Stimulated activated CD4-positive, alpha-beta T cell treated with anti-CD3 and anti-CD28 coated beads, Interleukin-2, amount 100 ng/mL, for 48 hours (primary cell): ENCODE data around the gene DSCAML1.

Experiments used
- DNase-seq, 2 donors: peaks; one replicate each; pipeline ENCODE4 v3.0.0-alpha.2; 2020

The DSCAML1 gene

DNA sequence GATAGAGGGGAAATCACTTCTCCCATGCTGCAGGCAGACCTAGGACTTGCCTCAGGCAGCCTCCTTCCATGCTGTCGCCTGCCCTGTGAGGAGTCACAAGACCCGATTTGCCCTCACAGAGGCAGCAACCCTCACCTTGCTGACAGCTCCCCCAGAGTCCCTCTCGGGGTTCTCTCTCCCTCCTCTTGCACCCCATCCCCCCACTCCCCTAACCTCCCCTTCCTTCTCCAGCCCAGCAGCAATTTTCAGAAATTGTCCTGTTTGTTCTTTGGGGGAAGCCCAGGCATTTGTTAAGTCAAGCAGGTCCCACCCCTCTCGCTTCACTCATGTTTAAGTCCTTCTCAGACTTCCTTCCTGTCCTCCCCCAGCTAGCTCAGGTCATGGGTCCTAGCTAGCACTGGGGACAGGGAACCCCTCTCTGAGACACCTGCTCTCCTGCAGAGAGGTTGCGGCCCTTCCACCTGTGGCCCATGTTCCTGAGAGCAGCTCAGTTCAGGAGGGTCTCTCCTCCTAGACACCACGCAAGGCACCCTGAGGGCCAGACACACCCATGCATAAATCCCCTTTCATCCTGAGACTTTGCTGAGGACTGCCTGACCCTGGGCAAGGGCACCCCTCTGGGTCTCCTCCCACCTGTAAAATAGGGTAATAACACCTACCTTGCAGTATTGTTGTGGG, 33.8 kb upstream of the DSCAML1 start:
- DNase-seq, result no peak

DNA sequence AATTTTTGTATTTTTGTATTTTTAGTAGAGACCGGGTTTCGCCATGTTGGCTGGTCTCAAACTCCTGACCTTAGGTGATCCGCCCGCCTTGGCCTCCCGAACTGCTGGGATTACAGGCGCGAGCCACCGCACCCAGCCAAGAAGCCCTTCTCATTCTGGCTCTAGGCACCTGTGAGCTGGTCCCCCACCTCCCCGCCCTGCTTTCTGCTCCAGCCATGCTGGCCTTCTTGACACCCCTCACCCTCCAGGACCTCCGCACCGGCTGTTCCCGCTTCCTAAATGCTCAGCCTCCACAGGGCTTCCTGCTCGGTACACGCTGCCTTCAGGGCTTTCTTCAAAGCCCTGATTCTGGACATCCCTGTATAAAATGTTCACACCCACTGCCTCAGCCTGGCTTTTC, 33.1 kb upstream of the DSCAML1 start:
- no peak for DNase-seq

DNA sequence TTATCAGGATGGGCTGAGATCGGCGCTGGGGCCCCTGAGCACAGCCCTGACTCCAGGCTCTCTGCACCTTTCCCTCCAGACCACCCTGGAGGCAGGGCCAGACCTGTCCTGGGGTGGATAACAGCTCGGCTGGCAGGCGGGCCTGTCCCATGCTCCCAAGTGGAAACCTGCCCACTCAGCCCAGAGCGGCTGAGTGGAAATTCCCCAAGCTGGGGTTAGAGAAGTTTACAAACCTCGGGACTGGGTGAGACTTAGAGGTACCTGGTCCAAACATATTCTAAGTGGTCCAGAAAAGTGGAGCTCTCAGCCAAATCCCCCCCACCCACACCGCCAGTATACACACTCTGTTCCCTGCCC, 32.3 kb upstream of the DSCAML1 start:
- DNase-seq, result no peak

DNA sequence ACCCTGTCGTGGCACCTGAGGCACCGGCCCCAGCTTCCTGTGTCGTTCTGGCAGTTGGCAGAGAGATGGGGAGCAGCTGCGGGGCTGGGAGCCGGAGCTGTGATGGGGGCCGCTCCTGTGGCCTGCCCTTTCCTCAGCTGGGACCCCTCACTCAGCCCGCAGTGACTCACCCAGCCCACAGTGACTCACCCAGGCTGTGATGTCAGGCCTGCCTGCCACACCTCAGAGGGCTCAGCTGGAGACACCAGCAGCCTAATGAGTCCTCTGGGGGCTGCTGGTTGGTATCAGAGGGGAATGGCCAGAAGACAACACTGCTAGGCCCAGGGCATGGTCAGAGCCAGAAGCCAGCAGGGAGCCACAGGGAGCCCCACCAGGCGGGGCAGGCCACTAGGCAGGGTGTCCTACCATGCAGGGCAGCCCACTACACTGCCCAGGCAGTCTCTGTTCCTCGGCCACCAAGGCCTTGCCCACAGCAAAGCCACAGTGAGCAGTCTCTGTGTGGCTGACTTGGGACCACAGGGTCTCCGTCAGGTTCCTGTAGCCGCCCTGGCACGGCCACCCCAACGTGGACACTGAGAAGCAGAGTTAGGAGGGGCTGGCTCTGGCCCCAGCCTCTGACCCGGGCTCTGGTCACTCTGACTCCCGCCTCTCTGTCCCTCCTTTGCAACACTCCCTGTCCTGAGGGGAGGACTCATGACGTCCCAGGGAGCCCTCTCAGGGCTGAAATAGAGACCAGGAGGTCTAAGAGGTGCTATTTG, 31.8 kb upstream of the DSCAML1 start:
- peak; percentile 68 to 70 for DNase-seq

DNA sequence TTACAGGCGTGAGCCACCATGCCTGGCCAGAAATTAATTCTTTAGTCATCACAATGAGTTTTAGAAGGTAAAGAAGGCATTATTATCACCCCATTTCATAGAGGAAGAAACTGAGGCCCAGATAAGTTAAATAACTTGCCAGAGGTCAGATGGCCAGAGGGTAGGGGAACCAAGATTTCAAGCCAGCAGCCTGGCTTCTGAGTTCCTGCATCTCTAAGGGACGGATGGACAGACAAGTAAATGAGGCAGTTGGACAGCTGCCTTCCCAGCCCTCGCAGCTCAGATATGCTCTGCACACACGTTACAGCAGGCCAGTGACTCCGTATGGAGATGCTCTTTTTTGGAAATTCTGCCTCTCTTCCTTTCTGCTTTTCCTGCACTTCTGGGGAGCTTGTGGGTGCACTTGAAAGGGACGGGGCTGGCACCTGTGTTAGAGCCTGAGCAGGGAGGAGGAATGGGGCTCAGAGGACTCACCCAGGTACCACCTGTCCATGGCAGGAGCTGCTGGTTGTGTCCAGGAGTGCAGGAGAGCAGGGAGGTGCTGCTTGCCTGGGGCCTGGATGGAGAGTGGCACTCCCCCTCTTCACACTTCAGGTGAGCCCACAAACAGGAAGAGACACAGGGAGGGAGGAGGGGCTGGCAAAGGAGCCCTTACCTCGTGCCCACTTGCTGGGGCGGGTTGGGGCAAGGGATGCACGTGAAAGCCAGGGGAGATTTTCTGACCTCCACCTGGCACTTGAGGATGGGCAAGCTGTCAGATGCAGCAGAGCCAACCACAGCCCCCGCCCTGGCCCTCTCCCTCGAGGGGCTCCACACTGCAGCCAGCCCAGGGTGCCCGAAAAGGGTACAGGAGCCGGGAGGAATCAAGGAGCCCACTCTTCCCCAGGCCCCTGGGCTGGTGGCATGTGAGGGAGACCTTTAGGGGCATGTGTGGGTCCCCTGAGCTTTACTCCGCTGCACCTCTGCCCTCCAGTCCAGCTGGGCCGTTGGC, 30.8 kb upstream of the DSCAML1 start:
- no peak for DNase-seq

DNA sequence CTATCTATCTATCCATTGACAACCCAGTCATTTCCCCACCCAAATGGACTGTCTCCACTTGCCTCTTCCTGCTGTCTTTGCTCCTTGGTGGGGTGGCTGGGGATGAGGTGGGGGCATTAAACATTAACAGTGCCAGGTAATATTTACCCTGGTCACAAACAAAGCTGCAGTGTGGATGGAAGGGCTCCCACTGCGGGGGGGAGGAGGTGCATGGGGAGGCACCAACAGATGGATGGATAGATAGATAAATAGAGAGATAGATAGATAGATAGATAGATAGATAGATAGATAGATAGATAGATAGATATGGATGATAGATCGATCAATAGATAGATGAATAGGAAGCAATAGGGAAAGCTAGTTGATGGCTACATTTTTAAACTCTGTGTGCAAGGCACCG, 29.8 kb upstream of the DSCAML1 start:
- DNase-seq, result no peak

DNA sequence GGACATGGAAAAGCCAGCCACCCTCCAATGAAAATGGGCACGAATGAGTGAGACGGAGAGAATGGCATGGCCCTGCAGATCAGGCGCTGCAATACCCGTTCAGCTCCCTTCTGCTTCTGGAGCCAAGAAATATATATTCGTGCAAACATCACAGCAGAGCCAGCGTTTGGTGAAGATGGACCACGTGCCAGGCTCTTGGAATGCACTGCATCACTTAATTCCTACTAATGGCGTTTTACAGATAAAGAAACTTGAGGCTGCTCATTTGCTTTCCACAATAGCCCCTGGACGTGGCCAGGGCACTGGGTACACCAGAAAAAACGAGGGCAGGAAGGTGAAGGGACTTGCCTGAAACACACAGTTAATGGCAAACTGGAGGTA, 29.2 kb upstream of the DSCAML1 start:
- DNase-seq, result no peak

DNA sequence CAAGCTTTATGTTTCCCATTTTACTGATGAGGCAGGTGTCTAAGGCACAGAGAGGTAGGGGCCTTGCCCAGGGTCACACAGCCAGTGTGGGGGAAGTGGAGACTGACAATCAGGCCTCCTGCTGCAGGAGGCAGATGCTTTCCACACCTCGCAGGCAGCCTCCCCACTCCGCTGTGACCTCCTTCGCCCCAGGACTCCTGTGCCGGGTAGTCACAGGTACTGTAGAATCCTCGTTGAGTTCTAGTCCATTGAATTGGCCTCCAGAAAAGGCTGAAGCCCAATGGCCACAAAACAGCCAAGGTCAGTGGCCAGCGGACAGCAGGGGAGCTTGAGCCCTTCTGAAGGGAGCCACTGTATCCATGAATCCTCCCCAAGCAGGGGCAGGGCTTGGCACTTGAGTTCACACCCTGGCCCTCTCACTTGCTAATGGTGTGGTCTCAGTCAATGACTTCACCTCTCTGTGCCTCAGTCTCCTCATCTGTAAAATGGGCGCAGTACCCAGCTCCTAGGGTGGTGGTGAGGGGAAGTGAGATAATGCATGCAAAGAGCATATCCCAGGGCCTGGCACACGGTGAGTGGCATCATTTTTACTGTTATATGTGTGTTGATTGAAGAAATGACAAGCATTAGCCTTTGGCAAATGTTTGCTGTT, 28.6 kb upstream of the DSCAML1 start:
- DNase-seq, result no peak

DNA sequence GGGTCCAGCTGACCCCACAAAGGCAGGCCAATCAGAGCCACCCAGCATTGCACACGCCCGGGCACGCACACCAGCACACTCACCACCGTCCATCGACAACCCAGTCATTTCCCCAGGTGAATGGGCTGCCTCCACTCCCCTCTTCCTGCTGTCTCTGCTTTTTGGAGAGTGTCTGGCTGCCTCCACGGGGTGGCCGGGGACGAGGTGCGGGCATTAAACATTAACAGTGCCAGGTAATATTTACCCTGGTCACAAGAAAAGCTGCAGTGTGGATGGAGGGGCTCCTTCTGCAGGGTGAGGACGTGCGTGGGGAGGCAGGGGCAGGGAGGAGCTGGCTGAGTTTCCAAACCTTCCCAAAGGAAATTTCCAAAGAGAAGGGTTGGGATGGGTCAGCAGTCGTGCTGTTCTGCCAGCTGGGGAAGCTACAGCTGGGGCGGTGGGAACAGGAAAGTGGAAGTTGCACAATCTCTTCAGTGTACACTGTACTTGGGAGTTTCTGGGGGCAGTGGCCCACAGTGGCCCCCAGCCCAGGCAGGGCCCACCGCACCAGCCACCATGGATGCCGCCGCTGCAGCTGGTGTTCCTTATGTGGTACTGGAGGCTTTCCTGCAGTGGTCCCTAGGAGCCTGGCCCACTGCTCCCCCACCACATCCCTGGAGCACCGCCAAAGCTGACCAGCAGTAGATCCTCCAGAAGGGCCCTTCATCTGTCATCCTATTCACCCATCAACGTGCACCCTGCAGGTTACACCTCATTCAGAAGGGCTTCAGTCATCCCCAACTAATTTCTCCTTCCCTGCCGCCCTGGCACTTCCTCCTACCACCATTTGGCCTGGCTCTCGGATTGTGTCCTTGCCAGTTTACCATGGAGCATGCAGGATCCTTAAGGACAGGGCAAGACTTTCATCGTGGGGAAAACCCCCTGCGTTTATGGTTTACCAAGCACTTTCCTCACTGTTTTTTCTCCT, 27.8 kb upstream of the DSCAML1 start, which contains the start of gene FXYD2:
FXYD2 (minus strand) TSS at position 174 of the 967 bp plus-strand sequence; CDS start at position 108, 66 bp downstream.
- no peak for DNase-seq

DNA sequence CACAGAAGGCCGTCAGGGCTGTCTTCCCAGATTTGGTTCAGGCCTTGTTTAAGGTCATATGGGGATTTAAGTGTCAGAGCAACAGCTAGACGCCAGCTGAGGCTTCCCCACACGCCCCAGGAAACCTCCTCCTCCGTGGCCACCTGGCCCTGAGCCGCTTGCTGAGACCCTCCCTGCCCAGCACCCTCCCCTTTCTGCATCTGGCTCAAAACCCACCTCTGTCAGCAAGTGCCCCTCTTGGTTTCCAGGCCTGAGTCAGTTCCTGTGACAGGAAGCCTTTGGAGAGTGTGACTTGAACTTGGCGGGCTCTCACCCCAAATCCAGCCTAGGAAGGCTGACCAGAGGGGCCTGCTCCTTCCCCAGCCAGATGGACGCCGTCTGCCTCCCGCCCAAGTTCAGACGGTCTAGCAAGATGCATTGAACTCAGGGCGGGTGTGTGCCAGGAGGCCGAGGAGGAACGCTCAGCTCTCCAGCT, 27.0 kb upstream of the DSCAML1 start:
- no peak for DNase-seq

DNA sequence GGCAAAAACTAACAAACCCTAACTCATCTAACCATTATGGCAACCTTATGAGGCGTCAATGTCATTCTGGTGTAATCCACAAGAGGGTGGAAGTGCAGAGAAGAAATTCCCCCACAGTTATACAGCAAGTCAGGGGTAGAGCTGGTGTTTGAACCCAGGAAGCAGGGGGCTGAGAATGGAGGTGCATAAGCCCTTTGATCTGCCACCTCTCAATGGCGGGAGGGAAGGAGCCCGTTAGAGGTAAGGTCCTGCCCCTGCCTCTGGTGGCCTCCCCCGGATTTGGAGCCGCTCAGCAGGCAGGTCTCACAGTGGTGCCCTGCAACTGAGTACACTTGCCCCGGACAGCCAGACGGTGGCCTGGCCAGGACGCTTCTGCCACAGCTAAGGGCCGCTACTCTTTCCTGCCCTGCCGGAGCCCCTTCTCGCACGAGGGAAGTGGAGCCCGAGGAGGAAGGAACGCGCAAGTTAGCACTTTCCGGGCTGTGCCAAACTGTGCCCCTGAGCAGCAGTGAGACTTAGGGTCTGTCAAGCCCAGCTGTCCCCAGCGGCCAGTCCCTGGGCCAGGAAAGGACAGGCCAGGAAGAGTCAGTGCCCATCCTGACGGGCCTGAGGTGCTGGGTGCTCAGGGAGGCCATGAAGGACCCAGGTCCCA, 26.4 kb upstream of the DSCAML1 start:
- DNase-seq, result no peak

DNA sequence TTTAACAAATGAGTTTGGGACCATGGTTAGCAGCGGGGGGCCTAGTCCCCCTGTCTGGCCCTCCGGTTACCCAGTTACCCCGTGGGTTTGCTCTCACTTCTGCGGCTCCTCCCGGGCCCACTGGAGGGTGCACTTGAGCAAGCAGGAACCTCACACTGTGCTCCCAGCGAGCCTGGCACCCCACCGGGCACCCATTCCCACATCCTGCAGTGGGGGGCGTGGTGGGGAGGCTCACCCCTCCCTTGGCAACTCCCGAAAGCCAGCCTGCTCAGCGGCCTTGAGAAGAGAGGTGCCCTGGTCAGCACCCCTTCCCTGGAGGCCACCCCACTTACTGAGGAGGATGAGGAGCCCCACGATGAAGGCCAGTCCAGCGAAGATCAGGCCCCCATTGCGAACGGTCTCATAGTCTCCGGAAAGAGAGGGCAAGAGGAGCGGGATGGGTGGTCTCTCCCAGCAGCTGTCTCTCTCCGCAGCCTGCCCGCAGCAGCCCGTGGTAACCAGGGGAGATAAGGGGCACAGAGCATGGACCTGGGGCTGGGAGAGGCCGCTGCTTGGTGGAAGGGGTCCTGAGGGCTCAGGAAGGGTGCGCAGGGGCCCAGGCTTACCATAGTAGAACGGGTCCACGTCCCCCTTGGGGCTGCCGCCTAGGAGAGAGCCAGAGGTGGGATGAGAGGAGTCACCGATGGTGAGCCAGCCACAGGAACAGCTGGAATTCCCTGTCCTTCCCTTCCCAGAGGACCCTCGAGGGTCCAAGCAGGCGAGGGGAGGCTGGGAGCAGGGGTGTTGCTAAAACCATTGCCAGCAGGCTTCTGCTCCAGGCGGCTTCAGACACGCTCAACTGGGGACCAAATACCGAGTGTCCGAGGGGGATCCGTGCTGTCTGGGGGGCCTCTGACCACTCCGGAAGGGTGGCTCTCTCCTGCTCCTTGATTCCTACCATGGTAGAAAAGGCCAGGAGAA, 25.3 kb upstream of the DSCAML1 start:
- peak in 1 of 2 donors; percentile 58 for DNase-seq

DNA sequence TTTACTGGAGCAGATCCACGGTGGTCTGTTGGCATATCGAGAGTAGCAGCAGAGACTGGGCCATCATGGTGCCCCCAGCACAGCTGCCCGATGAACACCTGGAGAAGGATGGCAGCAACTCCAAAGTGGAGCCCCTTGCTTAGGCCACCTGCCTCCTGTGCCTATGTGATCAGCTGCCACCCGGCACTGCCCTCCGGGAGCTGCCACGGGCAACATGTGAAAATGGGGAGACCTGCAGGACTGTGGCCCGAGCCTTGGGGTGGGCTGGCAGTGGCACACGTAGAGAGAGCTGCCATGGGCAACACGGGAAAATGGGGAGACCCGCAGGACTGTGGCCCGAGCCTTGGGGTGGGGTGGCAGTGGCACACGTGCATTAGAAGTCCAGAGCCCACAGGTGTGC, 24.4 kb upstream of the DSCAML1 start:
- DNase-seq, result no peak

DNA sequence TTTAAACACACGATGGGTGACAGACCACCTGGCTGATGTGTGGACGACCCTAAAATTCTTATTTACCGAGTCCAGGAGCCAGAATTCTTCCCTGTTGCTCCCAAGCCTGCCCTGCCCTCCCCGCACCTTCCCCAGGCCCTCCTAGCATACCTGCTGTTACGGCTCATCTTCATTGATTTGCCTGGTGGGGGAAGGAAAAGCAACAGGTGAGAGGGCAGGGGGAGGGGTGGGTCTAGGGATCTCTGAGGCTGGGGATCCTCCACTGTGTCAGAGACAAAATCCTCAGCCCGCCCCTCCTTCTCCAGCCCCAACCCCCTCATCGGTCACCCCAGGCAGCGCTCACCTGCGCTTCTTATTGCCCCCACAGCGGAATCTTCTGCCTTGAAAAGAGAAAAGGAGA, 23.5 kb upstream of the DSCAML1 start:
- no peak for DNase-seq

DNA sequence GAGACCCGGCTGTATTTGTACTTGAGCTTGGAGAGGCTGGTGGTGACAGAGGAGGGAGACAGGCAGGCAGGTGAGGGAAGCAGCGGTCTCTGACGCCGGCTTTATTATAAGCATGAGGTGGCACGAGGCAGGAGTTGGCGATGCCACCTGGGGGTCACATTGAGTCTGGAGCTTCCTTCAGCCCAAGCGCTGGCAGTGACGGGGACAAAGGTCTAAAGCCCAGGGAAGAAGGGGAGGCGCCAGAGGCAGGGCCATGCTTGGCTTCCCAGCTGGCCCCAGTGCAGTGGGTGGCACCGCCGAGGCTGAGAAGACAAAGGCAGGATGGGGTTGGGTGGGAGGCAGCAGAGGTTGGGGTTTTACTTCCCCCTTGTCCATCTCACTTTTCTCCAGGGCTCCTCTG, 23.1 kb upstream of the DSCAML1 start:
- DNase-seq, result no peak

DNA sequence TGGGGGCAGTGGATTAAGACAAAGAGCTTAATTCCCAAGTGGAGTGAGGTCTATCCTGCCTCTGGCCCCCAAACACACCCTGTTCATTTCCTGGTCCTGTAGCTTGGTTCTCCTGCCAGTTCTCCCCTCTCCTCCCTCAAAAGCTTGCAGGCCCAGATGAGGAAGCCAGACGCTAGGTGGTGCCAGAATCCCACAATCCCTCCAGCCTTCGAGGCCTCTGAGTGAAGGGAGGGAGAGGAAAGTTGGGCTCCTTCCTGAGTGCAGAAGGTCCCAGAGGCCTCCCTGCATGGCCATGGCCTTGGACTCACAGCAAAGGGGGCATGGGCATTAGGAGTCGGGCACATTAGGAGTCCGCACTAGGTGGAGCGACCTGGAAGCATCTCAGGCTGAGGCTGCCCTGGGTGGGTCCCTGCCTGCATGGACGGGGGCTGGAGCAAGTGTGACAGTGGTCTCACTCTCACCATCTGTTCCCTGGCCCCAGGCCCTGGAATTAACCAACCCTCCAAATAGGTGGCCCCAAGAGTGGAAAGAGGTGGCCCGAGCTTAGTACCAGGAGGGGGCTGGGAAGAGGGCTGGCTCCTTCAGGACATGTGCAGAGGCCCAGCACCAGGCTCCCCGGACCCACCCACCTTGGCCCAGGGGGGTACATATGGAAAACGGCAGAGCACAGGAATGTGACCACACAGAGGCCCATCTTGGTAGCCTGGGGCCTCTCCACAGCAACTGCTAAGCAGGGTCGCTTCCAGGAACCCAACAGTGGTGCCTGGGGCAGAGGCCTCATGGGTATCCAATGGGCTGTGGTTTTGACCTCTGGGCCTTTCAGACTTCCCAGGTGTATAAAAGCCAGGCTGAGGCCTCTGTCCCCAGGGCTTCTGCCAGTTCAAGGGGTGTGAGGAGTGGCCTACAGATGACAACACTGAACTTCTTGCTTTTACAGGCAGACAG, 22.4 kb upstream of the DSCAML1 start:
- no peak for DNase-seq

DNA sequence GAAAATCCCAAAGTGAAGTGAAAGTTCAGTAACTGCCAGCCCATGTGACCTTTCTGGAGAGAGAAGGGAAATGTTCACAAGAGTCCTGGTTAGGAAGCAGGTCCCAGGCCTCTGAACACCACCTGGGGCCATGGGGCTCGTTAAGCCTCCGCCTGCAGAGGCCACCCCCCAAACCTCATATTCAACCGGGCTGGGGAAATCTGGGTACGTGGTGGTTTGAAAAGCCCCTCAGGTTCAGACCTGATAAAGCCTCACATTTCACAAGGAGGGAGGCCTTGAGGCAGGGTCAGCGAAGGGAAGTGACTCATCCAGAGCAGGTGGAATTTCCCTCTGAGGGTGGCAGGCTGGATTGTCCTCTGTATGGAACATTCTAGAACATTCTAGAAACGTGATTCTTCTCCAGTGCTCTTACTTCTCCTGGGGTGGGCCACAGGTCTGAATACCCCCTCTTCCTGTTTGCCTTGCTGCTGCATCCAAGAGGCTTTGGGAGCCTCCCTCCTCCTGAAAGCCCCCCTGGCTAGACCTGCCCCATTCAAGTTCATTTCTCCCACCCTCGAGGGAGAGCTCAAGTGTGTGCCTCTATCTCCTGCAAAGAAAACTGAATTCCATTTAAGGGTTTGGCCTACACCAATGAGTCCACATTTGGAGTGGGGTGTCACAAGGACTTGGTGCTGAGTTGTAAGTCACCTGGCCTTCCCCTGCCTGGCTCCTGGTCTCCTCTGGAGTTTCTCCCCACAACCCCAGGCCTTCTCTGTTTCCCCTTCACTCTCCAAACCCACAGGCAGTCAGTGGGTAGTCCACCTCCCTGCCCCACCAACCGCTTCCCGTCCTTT, 21.2 kb upstream of the DSCAML1 start:
- peak; percentile 30 to 40 for DNase-seq
